ENCODE measurements around the gene C19orf38.

The C19orf38 gene

DNA sequence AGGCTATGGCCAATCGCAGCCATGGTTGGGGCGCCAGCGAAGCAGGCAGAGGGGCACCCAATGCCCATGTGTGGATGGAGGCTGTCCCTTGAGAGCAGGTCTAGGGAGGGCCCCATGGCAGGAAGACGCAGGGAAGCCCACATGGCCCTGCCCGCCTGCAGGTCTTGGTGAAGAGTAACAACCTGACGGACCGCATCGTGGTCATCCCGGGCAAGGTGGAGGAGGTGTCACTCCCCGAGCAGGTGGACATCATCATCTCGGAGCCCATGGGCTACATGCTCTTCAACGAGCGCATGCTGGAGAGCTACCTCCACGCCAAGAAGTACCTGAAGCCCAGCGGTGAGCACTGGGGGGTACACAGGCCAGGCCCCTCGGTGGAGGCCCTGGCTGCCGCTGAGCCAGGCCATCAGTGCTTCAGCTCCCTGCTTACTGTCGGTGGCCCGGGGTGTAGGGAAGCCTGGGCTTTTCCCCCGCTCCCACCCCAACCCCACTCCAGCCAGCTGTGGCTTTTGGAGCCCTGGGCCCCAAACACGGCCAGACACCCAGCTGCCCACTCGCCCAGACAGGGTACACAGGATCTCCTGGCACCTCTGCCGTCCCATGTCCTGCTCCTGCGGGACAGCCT, 65.6 kb downstream of the C19orf38 start:
- DNase-seq, result no peak

DNA sequence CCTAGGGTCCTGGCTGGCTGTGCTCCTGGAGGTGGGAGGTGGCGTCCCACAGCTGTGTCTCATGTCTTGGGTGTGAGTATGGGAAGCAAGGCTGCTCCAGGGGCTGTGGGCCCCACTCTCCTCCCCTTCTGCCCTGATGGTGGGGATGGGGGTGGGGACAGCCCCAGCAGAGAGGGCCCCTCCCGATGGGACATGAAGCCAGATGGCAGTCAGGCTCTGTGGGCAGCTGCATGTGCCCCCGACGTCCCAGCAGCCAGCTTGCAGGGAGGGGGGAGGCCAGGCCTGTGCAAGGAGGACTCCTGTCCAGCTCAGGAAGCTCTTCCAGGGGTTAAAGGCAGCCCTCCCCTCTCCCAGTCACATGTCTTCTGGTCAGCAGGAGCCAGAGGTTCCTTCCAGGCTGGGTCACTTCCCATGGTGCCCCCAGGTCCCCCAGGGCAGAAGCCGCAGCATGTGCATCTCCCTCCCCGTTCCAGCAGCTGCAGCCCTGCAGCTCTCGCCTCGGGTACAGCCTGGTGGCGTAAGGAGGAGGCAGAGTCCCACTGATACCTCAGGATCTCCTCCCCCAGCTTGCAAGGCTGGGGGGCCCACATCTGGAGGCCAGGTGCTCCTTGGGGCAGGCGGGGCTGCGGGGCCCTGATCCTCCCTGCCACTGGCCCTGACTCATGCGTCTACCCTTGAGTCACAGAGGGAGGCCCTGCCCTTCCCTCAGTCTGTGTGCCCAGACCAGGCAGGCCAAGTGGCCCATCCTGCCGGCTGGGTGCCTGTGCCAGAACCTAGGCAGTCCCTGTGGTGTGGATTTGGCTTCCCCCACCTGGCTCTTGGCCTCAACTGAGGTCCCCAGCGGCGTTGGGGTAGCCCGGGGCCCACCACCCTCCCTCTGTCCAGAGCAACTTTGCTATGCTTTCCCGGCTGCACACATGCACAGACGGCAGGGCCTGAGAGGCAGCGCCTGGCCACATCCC, 67.2 kb downstream of the C19orf38 start:
- no peak for DNase-seq

DNA sequence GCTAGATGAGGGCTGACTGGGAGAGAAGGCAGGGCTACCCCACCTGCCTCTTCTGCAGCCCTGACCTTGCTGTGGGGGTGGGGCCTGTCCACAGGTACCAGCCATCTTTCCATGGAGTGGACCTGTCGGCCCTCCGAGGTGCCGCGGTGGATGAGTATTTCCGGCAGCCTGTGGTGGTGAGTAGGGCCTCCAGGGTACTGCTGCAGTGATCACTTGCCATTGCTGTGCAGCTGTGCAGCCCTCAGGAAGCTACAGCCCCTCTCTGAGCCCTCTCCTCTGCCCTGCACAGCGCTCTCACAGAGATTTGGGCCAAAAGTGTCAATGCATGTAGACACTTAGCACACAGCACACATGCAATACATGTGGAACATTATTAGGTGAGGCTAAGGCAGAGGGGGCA, 68.4 kb downstream of the C19orf38 start:
- DNase-seq, result no peak

DNA sequence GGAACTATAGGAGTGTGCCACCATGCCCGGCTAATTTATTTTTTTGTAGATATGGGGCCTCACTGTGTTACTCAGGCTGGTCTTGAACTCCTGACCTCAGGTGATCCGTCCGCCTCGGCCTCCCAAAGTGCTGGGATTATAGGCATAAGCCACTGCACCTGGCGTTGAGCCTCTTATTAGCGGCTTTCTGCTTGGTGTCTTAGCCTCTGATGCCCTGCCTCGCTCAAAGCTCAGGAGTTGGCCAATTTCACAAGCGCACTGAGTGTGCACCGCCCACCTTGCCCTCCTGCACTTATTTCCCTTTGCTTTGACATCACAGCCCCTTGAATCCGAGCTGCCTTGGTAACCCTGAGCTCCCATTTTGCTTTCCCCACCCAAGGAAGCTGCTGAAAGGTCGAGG, 70.1 kb downstream of the C19orf38 start:
- no peak for DNase-seq
